BJ (cell line): Measurements from ENCODE around the gene NUDT3. TPM values are rescaled to one million over a fixed set of nuclear protein-coding genes. Genes with fewer than 3 reads are reported as not detected.

Experiments
- CTCF ChIA-PET: fragments of 350-600 bp; formaldehyde crosslinking; extraction: SDS; loops from one replicate; lab custom pipeline; 2021; ENCODE audit warnings: antibody characterized with exemption, inconsistent platforms; lab: Yijun Ruan, JAX
- POLR2A ChIA-PET: fragments of 300-600 bp; sonication (Branson Sonifier 250); formaldehyde crosslinking; extraction: SDS; loops from one replicate; lab custom pipeline; 2021; ENCODE audit warnings: antibody characterized with exemption; lab: Charles Lee
- DNase-seq: peaks from one replicate; pipeline ENCODE4 v3.0.0-alpha.2; 2011; ENCODE audit warnings: low read depth
- H3K27me3 ChIP-seq: 2 replicates; pipeline ENCODE4 v1.6.0; 2011; ENCODE audit warnings: low read length; ENCODE audit not compliant: control insufficient read depth, insufficient read depth
- H3K36me3 ChIP-seq: 2 replicates; pipeline ENCODE4 v1.5.1; 2011; ENCODE audit warnings: low read length; ENCODE audit not compliant: control insufficient read depth, insufficient read depth
- H3K4me3 ChIP-seq: 2 replicates; pipeline ENCODE4 v1.5.1; 2011; ENCODE audit warnings: low read depth, mild to moderate bottlenecking, control low read depth, low read length
- CTCF ChIP-seq: IDR thresholded peaks from 2 replicates; pipeline ENCODE4 v1.5.1; 2011; ENCODE audit warnings: low read depth, mild to moderate bottlenecking, control low read depth, inconsistent platforms, low read length, moderate library complexity; ENCODE audit not compliant: insufficient read depth
- polyA plus RNA-seq: library from polyadenylated mRNA; depleted of rRNA; stranded (reverse); fragments of >200 nt; gene quantifications from 2 replicates; pipeline ENCODE4 v1.2.3, GENCODE V29; 2011

NUDT3 gene
- polyA plus RNA-seq, 1 experiment = 9.6 TPM

GRCh38 chr6:34240329-34241248, 151.9 kb downstream of the NUDT3 start:
- ChIA-PET POLR2A (no interaction called here), CTCF (interaction anchor here (0.5 to 1.2 kb wide), 2 partner anchors 8 to 601 kb away, joined by 3 to 5 read pairs; partner anchors contain the start of gene SMIM29)
- Histone ChIP-seq H3K27me3 (no peaks in the 10 kb centered on the region), H3K36me3 (peaks cover 5% of the 10 kb centered on the region), H3K4me3 (no peak overlapping the region)
- no peak for TF ChIP-seq CTCF
- DNase-seq = no peak

GRCh38 chr6:34239893-34240292, 152.6 kb downstream of the NUDT3 start:
- no peak for DNase-seq
- CTCF ChIA-PET = interaction anchor here (0.5 to 1.2 kb wide), 2 partner anchors 9 to 602 kb away, joined by 3 to 5 read pairs; partner anchors contain the start of gene SMIM29
- H3K36me3 ChIP-seq = peaks cover 5% of the 10 kb centered on the region
- H3K4me3 ChIP-seq = no peak overlapping the region
- no peaks in the 10 kb centered on the region for H3K27me3 ChIP-seq
- TF ChIP-seq CTCF = no peak
- POLR2A ChIA-PET = no interaction called here

GRCh38 chr6:34239500-34239825, 153.0 kb downstream of the NUDT3 start:
- no peak for DNase-seq
- H3K27me3 ChIP-seq = no peaks in the 10 kb centered on the region
- H3K36me3 ChIP-seq = peaks cover 5% of the 10 kb centered on the region
- CTCF ChIA-PET = interaction anchor here (1.2 kb wide), 1 partner anchor 9 kb away, joined by 5 read pairs; the partner anchor contains the start of gene SMIM29
- POLR2A ChIA-PET = no interaction called here
- no peak overlapping the region for H3K4me3 ChIP-seq
- TF ChIP-seq CTCF = no peak

- POLR2A ChIA-PET = no interaction called here
These were observed 153.6 kb downstream of the NUDT3 start for GRCh38 chr6:34238585-34239499.

More at GRCh38 chr6:34238585-34239499, 153.6 kb downstream of the NUDT3 start:
- H3K27me3 ChIP-seq = no peaks in the 10 kb centered on the region
- H3K36me3 ChIP-seq = peaks cover 5% of the 10 kb centered on the region
- H3K4me3 ChIP-seq = peak overlapping the region; percentile 80
- CTCF ChIA-PET = no interaction called here
- DNase-seq = no peak
- TF ChIP-seq CTCF = no peak
